Neural cell (in vitro differentiated cells): ENCODE results near the gene UNC5C. TPM values are rescaled to one million over a fixed set of nuclear protein-coding genes. Genes with fewer than 3 reads are reported as not detected.

Source experiments
- H2AFZ ChIP-seq: fragments of 200-600, 300-800 bp; sonication (generic), shearing (Covaris generic); 2 replicates; pipeline ENCODE4 v1.6.0; 2014; ENCODE audit warnings: low read depth, mild to moderate bottlenecking, antibody characterized with exemption, low read length, moderate library complexity
- H3F3A ChIP-seq: fragments of 200-600 bp; shearing (Covaris generic); 2 replicates; pipeline ENCODE4 v1.6.1; 2016; ENCODE audit warnings: mild to moderate bottlenecking, moderate library complexity, mixed read lengths, antibody characterized with exemption, low read length; ENCODE audit not compliant: insufficient read depth, poor library complexity, severe bottlenecking
- H3K27ac ChIP-seq: fragments of 200-600, 300-800 bp; sonication (generic), shearing (Covaris generic); 2 replicates; pipeline ENCODE4 v1.5.1; 2014; ENCODE audit warnings: mild to moderate bottlenecking, low read length, moderate library complexity
- H3K27me3 ChIP-seq: fragments of 300-800, 200-600 bp; sonication (generic), shearing (Covaris generic); 2 replicates; pipeline ENCODE4 v1.6.0; 2014; ENCODE audit warnings: mild to moderate bottlenecking, low read depth, low read length, moderate library complexity; ENCODE audit not compliant: insufficient read depth
- H3K36me3 ChIP-seq: fragments of 300-800, 200-600 bp; sonication (generic), shearing (Covaris generic); 2 replicates; pipeline ENCODE4 v1.5.1; 2014; ENCODE audit warnings: mild to moderate bottlenecking, antibody characterized with exemption, low read length, moderate library complexity; ENCODE audit not compliant: insufficient read depth
- H3K4me2 ChIP-seq: fragments of 300-800, 200-600 bp; sonication (generic), shearing (Covaris generic); 2 replicates; pipeline ENCODE4 v1.6.0; 2014; ENCODE audit warnings: mild to moderate bottlenecking, low read length
- H3K4me3 ChIP-seq: fragments of 300-800, 200-600 bp; sonication (generic), shearing (Covaris generic); 2 replicates; pipeline ENCODE4 v1.5.1; 2014; ENCODE audit warnings: mild to moderate bottlenecking, low read length, moderate library complexity
- H3K79me2 ChIP-seq: fragments of 200-600 bp; shearing (Covaris generic); replicated peaks from 2 replicates; pipeline ENCODE4 v1.6.0; 2014; ENCODE audit warnings: mild to moderate bottlenecking, low read length, moderate library complexity; ENCODE audit not compliant: insufficient read depth
- H3K9ac ChIP-seq: fragments of 300-800, 200-600 bp; sonication (generic), shearing (Covaris generic); 2 replicates; pipeline ENCODE4 v1.6.1; 2016; ENCODE audit warnings: mild to moderate bottlenecking, low read length, mixed read lengths
- H3K9me2 ChIP-seq: fragments of 200-600 bp; shearing (Covaris generic); 2 replicates; pipeline ENCODE4 v1.6.1; 2016; ENCODE audit warnings: mild to moderate bottlenecking, low read length, mixed read lengths; ENCODE audit not compliant: insufficient read depth
- H3K9me3 ChIP-seq: fragments of 200-600, 300-800 bp; sonication (generic), shearing (Covaris generic); 2 replicates; pipeline ENCODE4 v1.6.1; 2016; ENCODE audit warnings: mild to moderate bottlenecking, mixed run types, low read length, moderate library complexity, mixed read lengths
- H4K20me1 ChIP-seq: fragments of 200-600 bp; shearing (Covaris generic); 2 replicates; pipeline ENCODE4 v1.6.1; 2016; ENCODE audit warnings: mild to moderate bottlenecking, mixed run types; ENCODE audit not compliant: insufficient read depth
- CTCF ChIP-seq: fragments of 450-650 bp; IDR thresholded peaks from 2 replicates; pipeline ENCODE4 v1.5.1; 2014; ENCODE audit warnings: antibody characterized with exemption, mild to moderate bottlenecking, moderate library complexity; ENCODE audit not compliant: poor library complexity, severe bottlenecking
- EP300 ChIP-seq: fragments of 450-650 bp; conservative IDR thresholded peaks from 2 replicates; pipeline ENCODE4 v1.6.1; 2014; ENCODE audit warnings: antibody characterized with exemption, mild to moderate bottlenecking, moderate library complexity; ENCODE audit not compliant: poor library complexity, severe bottlenecking
- EZH2 ChIP-seq: fragments of 200-600, 300-800 bp; shearing (Covaris generic), sonication (generic); IDR thresholded peaks from 2 replicates; pipeline ENCODE4 v1.6.1; 2014; ENCODE audit warnings: antibody characterized with exemption, low read length, borderline replicate concordance, mild to moderate bottlenecking; ENCODE audit not compliant: insufficient read depth, poor library complexity, severe bottlenecking
- MXI1 ChIP-seq: fragments of 450-650 bp; conservative IDR thresholded peaks from 2 replicates; pipeline ENCODE4 v1.6.1; 2014; ENCODE audit warnings: antibody characterized with exemption, mild to moderate bottlenecking; ENCODE audit not compliant: poor library complexity, severe bottlenecking
- POLR2AphosphoS5 ChIP-seq: IDR thresholded peaks from 2 replicates; pipeline ENCODE4 v1.6.1; 2012
- RAD21 ChIP-seq: fragments of 450-650 bp; conservative IDR thresholded peaks from 2 replicates; pipeline ENCODE4 v1.6.1; 2014; ENCODE audit warnings: antibody characterized with exemption, mild to moderate bottlenecking, moderate library complexity
- REST ChIP-seq: IDR thresholded peaks from 2 replicates; pipeline ENCODE4 v1.6.1; 2012; ENCODE audit warnings: borderline replicate concordance
- SMC3 ChIP-seq: fragments of 450-650 bp; conservative IDR thresholded peaks from 2 replicates; pipeline ENCODE4 v1.6.1; 2014; ENCODE audit warnings: antibody characterized with exemption, mild to moderate bottlenecking, moderate library complexity; ENCODE audit not compliant: poor library complexity
- TAF1 ChIP-seq: IDR thresholded peaks from 2 replicates; pipeline ENCODE4 v1.6.1; 2012; ENCODE audit warnings: low read depth
- polyA plus RNA-seq: library from polyadenylated mRNA; depleted of rRNA; stranded (reverse); fragments of >200 nt; gene quantifications from 2 replicates; pipeline ENCODE4 v1.2.3, GENCODE V29; 2014

The UNC5C gene
- polyA plus RNA-seq, 1 donor from 2014 or later: 0.56 TPM

- Histone ChIP-seq H4K20me1 (no peaks in the 10 kb centered on the region), H3K9ac (no peak overlapping the region), H3K4me3 (no peak overlapping the region), H3K27me3 (no peaks in the 10 kb centered on the region), H3K9me3 (no peaks in the 10 kb centered on the region), H3K4me2 (no peak overlapping the region), H3K27ac (no peak overlapping the region), H3K79me2 (no peaks in the 10 kb centered on the region), H3F3A (no peaks in the 10 kb centered on the region), H3K9me2 (no peaks in the 10 kb centered on the region), H3K36me3 (no peaks in the 10 kb centered on the region), H2AFZ (no peak overlapping the region)
- no peak for TF ChIP-seq REST
- TF ChIP-seq MXI1: no peak
- TF ChIP-seq SMC3: no peak
- TF ChIP-seq EP300: no peak
- no peak for TF ChIP-seq POLR2AphosphoS5
- TF ChIP-seq CTCF: no peak
- no peak for TF ChIP-seq EZH2
- TF ChIP-seq TAF1: no peak
- no peak for TF ChIP-seq RAD21
Measured at GRCh38 chr4:95409750-95410149, 139.0 kb downstream of the UNC5C start.

DNA sequence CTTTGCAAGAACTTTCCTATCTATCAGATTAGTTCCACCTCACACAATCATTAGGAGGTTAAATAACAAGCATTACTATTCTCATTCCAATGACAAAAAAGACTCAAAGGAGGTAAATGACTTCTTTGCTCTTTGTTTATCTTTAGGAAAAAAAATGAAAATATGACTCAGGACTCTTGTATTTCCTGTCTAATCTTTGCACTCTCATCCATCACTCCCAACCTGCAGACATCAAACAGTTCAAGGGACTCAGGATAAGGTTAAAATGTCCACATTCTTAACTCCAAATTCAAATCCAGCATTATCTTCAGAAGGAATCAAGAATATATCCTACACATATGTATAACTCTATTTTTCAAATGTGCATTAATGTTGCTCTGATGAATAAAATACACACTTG is 139.6 kb downstream of the UNC5C start:
- Histone ChIP-seq H4K20me1 (no peaks in the 10 kb centered on the region), H3K36me3 (no peaks in the 10 kb centered on the region), H3K9me3 (no peaks in the 10 kb centered on the region), H2AFZ (no peak overlapping the region), H3K27me3 (no peaks in the 10 kb centered on the region), H3K4me2 (no peak overlapping the region), H3K79me2 (no peaks in the 10 kb centered on the region), H3K9me2 (no peaks in the 10 kb centered on the region), H3K27ac (no peak overlapping the region), H3K9ac (no peak overlapping the region), H3K4me3 (no peak overlapping the region), H3F3A (no peaks in the 10 kb centered on the region)
- TF ChIP-seq TAF1 (no peak), RAD21 (no peak), MXI1 (no peak), EZH2 (no peak), CTCF (no peak), REST (no peak), EP300 (no peak), SMC3 (no peak), POLR2AphosphoS5 (no peak)
